Heart right ventricle (tissue), 16 donors: Measurements from ENCODE around the gene RNF151. TPM values are rescaled to one million over a fixed set of nuclear protein-coding genes. Genes with fewer than 3 reads are reported as not detected.
"Not testable (repeated sequence)": the region's sequence is repeated elsewhere in the genome, so short reads cannot be mapped to it uniquely, and the experiment has no call there.

Source experiments
- ATAC-seq, 8 donors: fragments of 200-7000 bp; cut with Tn5 transposase; one replicate each; pipeline ENCODE4 v1.9.1; 2020; ENCODE audit warnings: mild to moderate bottlenecking in 8 of 8, moderate library complexity in 8 of 8, moderate number of reproducible peaks in 1 of 8
- DNase-seq, 2 donors: peaks; one replicate each; pipeline ENCODE4 v3.0.0-alpha.2; 2020
- H3K27ac ChIP-seq, 10 donors: fragments of 200-600 bp; sonication (generic) in 2 of 10; one replicate each; pipeline versions ENCODE4 v1.5.0 to v1.8.0; 2020 to 2022; ENCODE audit warnings: mild to moderate bottlenecking in 3 of 10
- H3K27me3 ChIP-seq, 7 donors: fragments of 200-600 bp; one replicate each; pipeline ENCODE4 v1.8.0; 2021 to 2022; ENCODE audit warnings: mild to moderate bottlenecking in 2 of 7
- H3K36me3 ChIP-seq, 9 donors: fragments of 200-600 bp; sonication (generic) in 1 of 9; one replicate each; pipeline versions ENCODE4 v1.5.0 to v1.8.0; 2020 to 2022; ENCODE audit warnings: mild to moderate bottlenecking in 2 of 9
- H3K4me1 ChIP-seq, 9 donors: fragments of 200-600 bp; sonication (generic) in 1 of 9; one replicate each; pipeline versions ENCODE4 v1.5.0 to v1.8.0; 2020 to 2022; ENCODE audit warnings: mild to moderate bottlenecking in 4 of 9
- H3K4me3 ChIP-seq, 10 donors: fragments of 200-600 bp; sonication (generic) in 2 of 10; one replicate each; pipeline versions ENCODE4 v1.5.0 to v1.8.0; 2020 to 2022; ENCODE audit warnings: mild to moderate bottlenecking in 7 of 10, moderate library complexity in 2 of 10
- H3K9me3 ChIP-seq, 11 donors: fragments of 200-600 bp in 10 of 11; sonication (generic) in 2 of 11; one replicate each; pipeline versions ENCODE4 v1.5.0 to v1.8.0; 2013 to 2022; ENCODE audit warnings: mild to moderate bottlenecking in 2 of 11, control low read depth in 1 of 11, moderate library complexity in 1 of 11
- WGBS, 2 donors: extraction: QIAGEN DNeasy Blood & Tissue Kit; methylation state at CpG; one replicate each; pipeline ENCODE4 v1.1.7; 2013; ENCODE audit warnings: inconsistent platforms in 1 of 2; 5-methylcytosine and 5-hydroxymethylcytosine counted together
- intact Hi-C, 10 donors: fragments of 100-400 bp; cut with DNase I; formaldehyde crosslinking; loops; one replicate each; pipeline versions ENCODE4 v1.11.1 to v1.14.2; 2022
- polyA plus RNA-seq, 2 donors: library from polyadenylated mRNA; stranded (reverse); fragments of 200-250 nt; gene quantifications; one replicate each; pipeline ENCODE4 v1.2.3, GENCODE V29; 2013
- total RNA-seq, 10 donors: library from RNA; stranded (reverse); fragmentation: NEBNext Ultra II Directional in 3 of 10; extraction: Animal tissue kit (Norgen Biotek cat#: 25700) in 3 of 10; gene quantifications; one replicate each; pipeline versions ENCODE4 v1.2.1 to v1.2.4, GENCODE V29; 2021 to 2023
- TF ChIP-seq, protein P1 (sequence below), 9 donors: fragments of 200-600 bp; sonication (generic) in 2 of 9; IDR thresholded peaks; one replicate each; pipeline versions ENCODE4 v1.5.0 to v1.8.0; 2021 to 2022; ENCODE audit warnings: antibody characterized with exemption in 9 of 9, mild to moderate bottlenecking in 5 of 9, moderate library complexity in 1 of 9
- donor health status: Arrhythmogenic right ventricular cardiomyopathy.
- donor health status: ischemic (EF 13 %, LVEDD 7.1; RV severe dilation, severe dysfunction).
- donor health status: healthy with polysubstance abuse.
- donor health status: DM: no; HTN: yes; CAD: no.
- donor health status: DM: no; HTN: no; CAD: no.
- donor health status: ischemic (EF 25% LVEDD 6.9; RV normal size, moderate dysfunction).
- donor health status: ischemic (EF 25% LVEDD 5.7; RV mildly dilated, moderate dysfunction).
- donor health status: healthy.
- donor health status: DM: yes; HTN: yes; CAD: no.
- donor health status: Ischemic cardiomyopathy.
- donor health status: ischemic (EF 35%, LVEDD 5.7; RV mildly dilated, moderate dysfunction).
- donor health status: nonischemic (EF 11% LVEDD 7.7; RV severe dilation, severe dysfunction).
- donor health status: DM: yes; HTN: yes; CAD: no.
- donor health status: PGD.
- donor health status: ischemic (EF 29% LVEDD 5.4; RV normal size, mild dysfunction).
- donor health status: nonischemic (EF 23%, LVEDD 6.1; RV moderate dilation, normal function).

Gene RNF151
- total and polyA plus RNA-seq, 12 donors, result not detected

DNA sequence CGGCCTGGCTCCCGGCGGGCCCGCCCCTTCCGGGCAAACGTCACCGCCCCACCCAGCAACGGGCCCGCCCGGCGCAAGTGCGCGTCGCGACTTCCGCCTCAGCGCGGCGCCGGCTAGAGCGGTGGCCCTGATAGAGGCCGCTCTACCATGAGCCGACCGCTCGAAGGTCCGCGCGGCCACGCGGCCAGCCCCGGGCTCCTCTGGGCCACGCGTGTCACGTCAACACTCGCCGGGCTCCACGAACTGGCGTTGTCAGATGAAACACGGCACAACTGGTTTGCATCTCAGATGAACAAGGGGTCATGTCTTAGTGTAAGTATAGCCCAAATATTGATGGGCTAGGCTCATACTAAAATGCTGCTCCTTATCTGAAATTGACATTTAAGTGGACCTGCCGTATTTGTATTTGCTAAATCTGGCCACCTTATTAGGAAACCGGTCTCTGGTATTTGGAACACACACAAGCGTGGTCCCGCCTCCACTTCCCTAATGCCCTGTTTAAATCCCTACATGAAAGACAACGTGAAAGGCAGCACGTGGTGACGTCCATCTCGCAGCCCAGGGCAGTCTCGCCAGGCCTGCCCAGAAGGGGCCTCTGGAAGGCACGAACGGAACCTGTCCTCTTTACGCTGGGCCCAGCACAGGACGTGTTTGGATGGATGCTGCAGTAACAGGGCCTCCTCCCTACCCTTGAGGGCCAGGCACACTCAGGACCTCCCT, 43.3 kb downstream of the RNF151 start, which contains the start of gene ZNF598:
Gene ZNF598, minus strand, starts transcription at position 31 of the 720 bp plus-strand sequence.
- Histone ChIP-seq H3K27ac (peak within 1 kb of the TSS; percentile 76 to 96 (median 92)), H3K27me3 (no peaks in the 10 kb centered on the region), H3K9me3 (no peaks in the 10 kb centered on the region), H3K4me3 (peak within 1 kb of the TSS; percentile 69 to 99 (median 90)), H3K36me3 (peaks cover 0 to 10% (median 0%) of the 10 kb centered on the region in 9 donors), H3K4me1 (peaks cover 23 to 50% (median 40%) of the 10 kb centered on the region in 9 donors)
- ATAC-seq (peak; percentile 94 to 98 (median 97)), DNase-seq (peak; percentile 84 to 87)
- TF ChIP-seq, protein P1, sequence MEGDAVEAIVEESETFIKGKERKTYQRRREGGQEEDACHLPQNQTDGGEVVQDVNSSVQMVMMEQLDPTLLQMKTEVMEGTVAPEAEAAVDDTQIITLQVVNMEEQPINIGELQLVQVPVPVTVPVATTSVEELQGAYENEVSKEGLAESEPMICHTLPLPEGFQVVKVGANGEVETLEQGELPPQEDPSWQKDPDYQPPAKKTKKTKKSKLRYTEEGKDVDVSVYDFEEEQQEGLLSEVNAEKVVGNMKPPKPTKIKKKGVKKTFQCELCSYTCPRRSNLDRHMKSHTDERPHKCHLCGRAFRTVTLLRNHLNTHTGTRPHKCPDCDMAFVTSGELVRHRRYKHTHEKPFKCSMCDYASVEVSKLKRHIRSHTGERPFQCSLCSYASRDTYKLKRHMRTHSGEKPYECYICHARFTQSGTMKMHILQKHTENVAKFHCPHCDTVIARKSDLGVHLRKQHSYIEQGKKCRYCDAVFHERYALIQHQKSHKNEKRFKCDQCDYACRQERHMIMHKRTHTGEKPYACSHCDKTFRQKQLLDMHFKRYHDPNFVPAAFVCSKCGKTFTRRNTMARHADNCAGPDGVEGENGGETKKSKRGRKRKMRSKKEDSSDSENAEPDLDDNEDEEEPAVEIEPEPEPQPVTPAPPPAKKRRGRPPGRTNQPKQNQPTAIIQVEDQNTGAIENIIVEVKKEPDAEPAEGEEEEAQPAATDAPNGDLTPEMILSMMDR (IDR thresholded peaks at IDR 0.05), result peak in 3 of 9 donors; percentile 2 to 25 (median 20)
- WGBS, 2 donors, result 1 to 2% methylated on average over 52 of the region's 52 CpGs
- intact Hi-C loops, result loop anchor here in 2 of 10 donors (5.0 to 10.0 kb wide), 3 partner anchors 55 to 212 kb away; partner anchors contain the start of genes E4F1 (in 1 of the 2) and RAB26 (in 1 of the 2)

DNA sequence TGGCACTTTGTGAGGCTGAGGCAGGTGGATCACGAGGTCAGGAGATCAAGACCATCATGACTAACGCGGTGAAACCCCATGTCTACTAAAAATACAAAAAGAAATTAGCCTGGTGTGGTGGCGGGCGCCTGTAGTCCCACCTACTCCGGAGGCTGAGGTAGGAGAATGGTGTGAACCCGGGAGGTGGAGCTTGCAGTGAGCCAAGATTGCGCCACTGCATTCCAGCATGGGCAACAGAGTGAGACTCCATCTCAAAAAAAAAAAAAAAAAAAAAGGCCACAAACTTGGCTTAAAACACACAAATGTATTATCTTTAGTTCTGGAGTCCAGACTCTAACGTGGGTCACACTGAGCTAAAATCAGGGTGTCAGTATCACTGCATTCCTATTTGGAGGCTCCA, 45.1 kb downstream of the RNF151 start:
- not testable (repeated sequence) for ATAC-seq, H3K9me3 ChIP-seq, H3K27ac ChIP-seq, DNase-seq, H3K27me3 ChIP-seq, H3K4me3 ChIP-seq, H3K36me3 ChIP-seq
- 89 to 90% methylated on average over 9 of the region's 9 CpGs for WGBS, 2 donors
- intact Hi-C loops, result loop anchor here in 2 of 10 donors (5.0 to 10.0 kb wide), 2 partner anchors 53 to 211 kb away; partner anchors contain the start of gene E4F1 (in 1 of the 2)
- H3K4me1 ChIP-seq, result peaks cover 23 to 33% (median 31%) of the 10 kb centered on the region in 9 donors

DNA sequence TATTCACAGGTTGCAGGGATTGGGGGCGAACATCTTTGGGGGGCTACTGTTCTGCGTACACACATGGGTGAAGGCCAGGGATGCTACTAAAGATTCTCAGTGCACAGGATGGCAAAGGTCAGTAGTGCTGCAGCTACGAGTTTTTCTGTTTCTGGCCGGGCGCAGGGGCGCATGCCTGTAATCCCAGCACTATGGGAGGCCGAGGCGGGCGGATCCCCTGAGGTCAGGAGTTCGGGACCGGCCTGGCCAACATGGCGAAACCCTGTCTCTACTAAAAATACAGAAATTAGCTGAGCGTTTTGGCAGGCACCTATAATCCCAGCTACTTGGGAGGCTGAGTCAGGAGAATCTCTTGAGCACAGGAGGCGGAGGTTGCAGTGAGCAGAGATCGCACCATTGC, 46.9 kb downstream of the RNF151 start:
- Histone ChIP-seq H3K27ac (no peak overlapping the region), H3K4me3 (no peak overlapping the region), H3K27me3 (peaks cover 0 to 22% (median 11%) of the 10 kb centered on the region in 7 donors), H3K9me3 (no peaks in the 10 kb centered on the region), H3K36me3 (no peaks in the 10 kb centered on the region), H3K4me1 (peaks cover 5 to 15% (median 13%) of the 10 kb centered on the region in 9 donors)
- 91 to 92% methylated on average over 15 of the region's 15 CpGs for WGBS, 2 donors
- intact Hi-C loops, result loop anchor here in 2 of 10 donors (5.0 to 10.0 kb wide), 2 partner anchors 51 to 209 kb away; partner anchors contain the start of gene E4F1 (in 1 of the 2)
- TF ChIP-seq, protein P1 (IDR thresholded peaks at IDR 0.05), result no peak
- no peak for DNase-seq
- no peak for ATAC-seq

GRCh38 chr16:2015117-2015946, 48.7 kb downstream of the RNF151 start:
- no peak for ATAC-seq
- intact Hi-C loops, result loop anchor here in 1 of 10 donors (10.0 kb wide), 1 partner anchor 49 kb away; no protein-coding TSS in a partner anchor
- WGBS, 2 donors, result 88 to 94% methylated on average over 24 of the region's 24 CpGs
- TF ChIP-seq, protein P1 (IDR thresholded peaks at IDR 0.05), result no peak
- Histone ChIP-seq H3K9me3 (no peaks in the 10 kb centered on the region), H3K36me3 (no peaks in the 10 kb centered on the region), H3K4me1 (peaks cover 5 to 15% (median 9%) of the 10 kb centered on the region in 9 donors), H3K27ac (no peak overlapping the region), H3K27me3 (peaks cover 14 to 39% (median 29%) of the 10 kb centered on the region in 7 donors), H3K4me3 (no peak overlapping the region)
- no peak for DNase-seq
